Measurements from ENCODE around the gene RPS15. TPM values are rescaled to one million over a fixed set of nuclear protein-coding genes. Genes with fewer than 3 reads are reported as not detected.

The RPS15 gene
- total and polyA plus RNA-seq, 4 donors: 296 to 954 (median 414) TPM

DNA sequence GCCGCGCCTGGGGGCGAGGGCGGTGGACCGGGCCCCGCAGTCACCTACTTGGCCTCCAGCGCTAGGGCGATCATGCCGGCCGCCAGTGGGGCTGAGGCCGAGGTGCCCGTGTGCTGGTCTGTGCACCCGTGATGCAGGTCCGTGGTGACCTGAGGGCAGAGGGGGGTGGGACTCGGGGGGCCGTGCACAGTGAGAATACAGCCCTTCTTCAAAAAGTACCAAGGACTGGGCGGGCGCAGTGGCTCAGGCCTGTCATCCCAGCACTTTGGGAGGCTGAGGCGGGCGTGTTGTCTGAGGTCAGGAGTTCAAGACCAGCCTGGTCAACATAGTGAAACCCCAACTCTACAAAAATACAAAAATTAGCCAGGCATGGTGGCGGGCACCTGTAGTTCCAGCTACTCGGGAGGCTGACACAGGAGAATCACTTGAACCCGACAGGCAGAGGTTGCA, 45.8 kb downstream of the RPS15 start:
- H3K9me3 ChIP-seq (ENCODE audit: control insufficient read depth in 4 of 4, low read length in 3 of 4): no peaks in the 10 kb centered on the region
- H3K4me3 ChIP-seq (ENCODE audit: low read depth in 1 of 3, low read length in 3 of 3): no peak overlapping the region
- DNase-seq (ENCODE audit: low spot score): no peak
- H3K27me3 ChIP-seq (ENCODE audit: control insufficient read depth in 4 of 4, insufficient read depth in 4 of 4, low read length in 3 of 4): no peaks in the 10 kb centered on the region
- no peak overlapping the region for H3K27ac ChIP-seq (ENCODE audit: low read depth in 1 of 2, low read length in 2 of 2)
- H3K4me1 ChIP-seq (ENCODE audit: control insufficient read depth in 4 of 4, insufficient read depth in 4 of 4, low read length in 3 of 4): peaks cover 0 to 7% (median 1%) of the 10 kb centered on the region in 4 donors
- TF ChIP-seq SP1 (IDR thresholded peaks at IDR 0.05) (no peak), JUND (IDR thresholded peaks at IDR 0.05) (no peak), RAD21 (IDR thresholded peaks at IDR 0.05) (no peak)
- 94% methylated on average over 23 of the region's 23 CpGs for WGBS
- H3K36me3 ChIP-seq (ENCODE audit: control insufficient read depth in 4 of 4, insufficient read depth in 3 of 4, low read depth in 1 of 4, low read length in 3 of 4): no peaks in the 10 kb centered on the region
- no peak overlapping the region for H3K9ac ChIP-seq (ENCODE audit: low read depth in 1 of 2, low read length in 2 of 2)

DNA sequence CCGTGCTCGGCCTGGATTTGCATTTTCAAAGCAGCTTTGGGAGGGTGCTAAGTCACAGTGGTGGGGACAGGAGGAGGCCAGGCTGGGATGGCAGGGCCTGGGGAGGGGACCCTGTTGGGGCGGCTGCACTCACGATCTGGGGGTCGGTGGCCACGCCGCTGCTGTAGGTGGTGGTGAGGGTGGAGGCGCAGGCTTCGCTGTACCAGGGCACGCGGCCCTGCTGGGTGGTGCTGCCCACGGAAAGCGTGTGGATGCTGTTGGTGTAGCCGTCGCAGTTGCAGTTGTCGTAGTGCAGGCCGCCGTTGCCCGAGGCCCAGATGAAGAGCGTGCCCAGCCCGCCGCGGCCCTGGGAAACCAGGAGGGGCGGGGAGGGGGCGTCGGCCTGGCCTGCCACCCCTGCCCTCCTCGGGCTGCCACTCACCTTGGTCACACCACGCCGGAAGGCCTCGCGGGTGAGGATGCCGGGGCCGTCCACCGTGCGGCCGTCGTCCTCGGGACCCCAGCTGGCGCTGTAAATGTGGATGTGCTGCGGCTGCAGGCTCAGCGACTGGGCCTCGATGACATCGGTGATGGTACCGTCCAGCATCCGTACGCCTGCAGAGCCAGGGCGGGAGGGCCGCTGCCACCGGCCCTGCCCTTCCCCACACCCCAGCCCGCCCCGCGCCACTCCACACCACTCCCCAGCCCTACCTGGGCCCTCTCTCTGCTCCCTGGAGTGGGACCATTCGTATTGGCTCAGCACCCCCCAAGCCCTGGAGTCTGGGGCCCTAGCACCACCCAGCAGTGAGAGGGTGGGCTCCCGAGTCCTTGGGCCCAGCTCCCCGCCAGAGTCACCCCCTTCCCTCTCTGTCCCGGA, 48.8 kb downstream of the RPS15 start:
- Histone ChIP-seq H3K4me1 (ENCODE audit: control insufficient read depth in 4 of 4, insufficient read depth in 4 of 4, low read length in 3 of 4) (peaks cover 3 to 12% (median 7%) of the 10 kb centered on the region in 4 donors), H3K27ac (ENCODE audit: low read depth in 1 of 2, low read length in 2 of 2) (no peak overlapping the region), H3K36me3 (ENCODE audit: control insufficient read depth in 4 of 4, insufficient read depth in 3 of 4, low read depth in 1 of 4, low read length in 3 of 4) (no peaks in the 10 kb centered on the region), H3K9me3 (ENCODE audit: control insufficient read depth in 4 of 4, low read length in 3 of 4) (no peaks in the 10 kb centered on the region), H3K4me3 (ENCODE audit: low read depth in 1 of 3, low read length in 3 of 3) (no peak overlapping the region), H3K9ac (ENCODE audit: low read depth in 1 of 2, low read length in 2 of 2) (no peak overlapping the region), H3K27me3 (ENCODE audit: control insufficient read depth in 4 of 4, insufficient read depth in 4 of 4, low read length in 3 of 4) (no peaks in the 10 kb centered on the region)
- TF ChIP-seq, protein P1, sequence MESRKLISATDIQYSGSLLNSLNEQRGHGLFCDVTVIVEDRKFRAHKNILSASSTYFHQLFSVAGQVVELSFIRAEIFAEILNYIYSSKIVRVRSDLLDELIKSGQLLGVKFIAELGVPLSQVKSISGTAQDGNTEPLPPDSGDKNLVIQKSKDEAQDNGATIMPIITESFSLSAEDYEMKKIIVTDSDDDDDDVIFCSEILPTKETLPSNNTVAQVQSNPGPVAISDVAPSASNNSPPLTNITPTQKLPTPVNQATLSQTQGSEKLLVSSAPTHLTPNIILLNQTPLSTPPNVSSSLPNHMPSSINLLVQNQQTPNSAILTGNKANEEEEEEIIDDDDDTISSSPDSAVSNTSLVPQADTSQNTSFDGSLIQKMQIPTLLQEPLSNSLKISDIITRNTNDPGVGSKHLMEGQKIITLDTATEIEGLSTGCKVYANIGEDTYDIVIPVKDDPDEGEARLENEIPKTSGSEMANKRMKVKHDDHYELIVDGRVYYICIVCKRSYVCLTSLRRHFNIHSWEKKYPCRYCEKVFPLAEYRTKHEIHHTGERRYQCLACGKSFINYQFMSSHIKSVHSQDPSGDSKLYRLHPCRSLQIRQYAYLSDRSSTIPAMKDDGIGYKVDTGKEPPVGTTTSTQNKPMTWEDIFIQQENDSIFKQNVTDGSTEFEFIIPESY (IDR thresholded peaks at IDR 0.05): no peak
- TF ChIP-seq RXRA (IDR thresholded peaks at IDR 0.05): no peak
- no peak for TF ChIP-seq SP1 (IDR thresholded peaks at IDR 0.05)
- TF ChIP-seq YY1 (IDR thresholded peaks at IDR 0.05): no peak
- no peak for TF ChIP-seq RAD21 (IDR thresholded peaks at IDR 0.05)
- TF ChIP-seq, protein P2, sequence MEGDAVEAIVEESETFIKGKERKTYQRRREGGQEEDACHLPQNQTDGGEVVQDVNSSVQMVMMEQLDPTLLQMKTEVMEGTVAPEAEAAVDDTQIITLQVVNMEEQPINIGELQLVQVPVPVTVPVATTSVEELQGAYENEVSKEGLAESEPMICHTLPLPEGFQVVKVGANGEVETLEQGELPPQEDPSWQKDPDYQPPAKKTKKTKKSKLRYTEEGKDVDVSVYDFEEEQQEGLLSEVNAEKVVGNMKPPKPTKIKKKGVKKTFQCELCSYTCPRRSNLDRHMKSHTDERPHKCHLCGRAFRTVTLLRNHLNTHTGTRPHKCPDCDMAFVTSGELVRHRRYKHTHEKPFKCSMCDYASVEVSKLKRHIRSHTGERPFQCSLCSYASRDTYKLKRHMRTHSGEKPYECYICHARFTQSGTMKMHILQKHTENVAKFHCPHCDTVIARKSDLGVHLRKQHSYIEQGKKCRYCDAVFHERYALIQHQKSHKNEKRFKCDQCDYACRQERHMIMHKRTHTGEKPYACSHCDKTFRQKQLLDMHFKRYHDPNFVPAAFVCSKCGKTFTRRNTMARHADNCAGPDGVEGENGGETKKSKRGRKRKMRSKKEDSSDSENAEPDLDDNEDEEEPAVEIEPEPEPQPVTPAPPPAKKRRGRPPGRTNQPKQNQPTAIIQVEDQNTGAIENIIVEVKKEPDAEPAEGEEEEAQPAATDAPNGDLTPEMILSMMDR (IDR thresholded peaks at IDR 0.05; ENCODE audit: low read depth, low read length, missing input control): no peak
- no peak for TF ChIP-seq JUND (IDR thresholded peaks at IDR 0.05)
- no peak for TF ChIP-seq TAF1 (conservative IDR thresholded peaks at IDR 0.05)
- TF ChIP-seq NR2F2 (IDR thresholded peaks at IDR 0.05): no peak
- no peak for TF ChIP-seq HNF4A (conservative IDR thresholded peaks at IDR 0.05)
- no peak for TF ChIP-seq EGR1 (IDR thresholded peaks at IDR 0.05; ENCODE audit: low read depth in 2 of 2)
- TF ChIP-seq, protein P3, sequence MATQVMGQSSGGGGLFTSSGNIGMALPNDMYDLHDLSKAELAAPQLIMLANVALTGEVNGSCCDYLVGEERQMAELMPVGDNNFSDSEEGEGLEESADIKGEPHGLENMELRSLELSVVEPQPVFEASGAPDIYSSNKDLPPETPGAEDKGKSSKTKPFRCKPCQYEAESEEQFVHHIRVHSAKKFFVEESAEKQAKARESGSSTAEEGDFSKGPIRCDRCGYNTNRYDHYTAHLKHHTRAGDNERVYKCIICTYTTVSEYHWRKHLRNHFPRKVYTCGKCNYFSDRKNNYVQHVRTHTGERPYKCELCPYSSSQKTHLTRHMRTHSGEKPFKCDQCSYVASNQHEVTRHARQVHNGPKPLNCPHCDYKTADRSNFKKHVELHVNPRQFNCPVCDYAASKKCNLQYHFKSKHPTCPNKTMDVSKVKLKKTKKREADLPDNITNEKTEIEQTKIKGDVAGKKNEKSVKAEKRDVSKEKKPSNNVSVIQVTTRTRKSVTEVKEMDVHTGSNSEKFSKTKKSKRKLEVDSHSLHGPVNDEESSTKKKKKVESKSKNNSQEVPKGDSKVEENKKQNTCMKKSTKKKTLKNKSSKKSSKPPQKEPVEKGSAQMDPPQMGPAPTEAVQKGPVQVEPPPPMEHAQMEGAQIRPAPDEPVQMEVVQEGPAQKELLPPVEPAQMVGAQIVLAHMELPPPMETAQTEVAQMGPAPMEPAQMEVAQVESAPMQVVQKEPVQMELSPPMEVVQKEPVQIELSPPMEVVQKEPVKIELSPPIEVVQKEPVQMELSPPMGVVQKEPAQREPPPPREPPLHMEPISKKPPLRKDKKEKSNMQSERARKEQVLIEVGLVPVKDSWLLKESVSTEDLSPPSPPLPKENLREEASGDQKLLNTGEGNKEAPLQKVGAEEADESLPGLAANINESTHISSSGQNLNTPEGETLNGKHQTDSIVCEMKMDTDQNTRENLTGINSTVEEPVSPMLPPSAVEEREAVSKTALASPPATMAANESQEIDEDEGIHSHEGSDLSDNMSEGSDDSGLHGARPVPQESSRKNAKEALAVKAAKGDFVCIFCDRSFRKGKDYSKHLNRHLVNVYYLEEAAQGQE (IDR thresholded peaks at IDR 0.05): no peak
- TF ChIP-seq, protein P4, sequence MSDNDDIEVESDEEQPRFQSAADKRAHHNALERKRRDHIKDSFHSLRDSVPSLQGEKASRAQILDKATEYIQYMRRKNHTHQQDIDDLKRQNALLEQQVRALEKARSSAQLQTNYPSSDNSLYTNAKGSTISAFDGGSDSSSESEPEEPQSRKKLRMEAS (IDR thresholded peaks at IDR 0.05): no peak
- TF ChIP-seq, protein P5, sequence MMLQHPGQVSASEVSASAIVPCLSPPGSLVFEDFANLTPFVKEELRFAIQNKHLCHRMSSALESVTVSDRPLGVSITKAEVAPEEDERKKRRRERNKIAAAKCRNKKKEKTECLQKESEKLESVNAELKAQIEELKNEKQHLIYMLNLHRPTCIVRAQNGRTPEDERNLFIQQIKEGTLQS (IDR thresholded peaks at IDR 0.05): no peak
- TF ChIP-seq FOXA1 (IDR thresholded peaks at IDR 0.05): no peak
- no peak for TF ChIP-seq HNF4G (IDR thresholded peaks at IDR 0.05)
- TF ChIP-seq FOXA2 (IDR thresholded peaks at IDR 0.05): no peak
- no peak for DNase-seq (ENCODE audit: low spot score)
- WGBS: 96% methylated on average over 56 of the region's 56 CpGs
